Trophoblast cell (in vitro differentiated cells and primary cell): ENCODE data around the gene U2AF1L4.

ENCODE experiments used
- DNase-seq, 2 donors: peaks; one replicate each; pipeline ENCODE4 v3.0.0-alpha.2; 2016
- H2AFZ ChIP-seq: 2 replicates; pipeline ENCODE4 v1.6.1; 2013; ENCODE audit warnings: low read length, moderate library complexity, mild to moderate bottlenecking; ENCODE audit not compliant: insufficient read depth, poor library complexity
- H2AK5ac ChIP-seq: 2 replicates; pipeline ENCODE4 v1.6.1; 2013; ENCODE audit warnings: mild to moderate bottlenecking, low read length
- H2BK120ac ChIP-seq: 2 replicates; pipeline ENCODE4 v1.6.1; 2013; ENCODE audit warnings: low read length, mild to moderate bottlenecking, moderate library complexity; ENCODE audit not compliant: insufficient read depth, poor library complexity
- H2BK12ac ChIP-seq: 2 replicates; pipeline ENCODE4 v1.6.1; 2013; ENCODE audit warnings: mild to moderate bottlenecking, low read length, moderate library complexity
- H2BK5ac ChIP-seq: 2 replicates; pipeline ENCODE4 v1.6.1; 2013; ENCODE audit warnings: low read length, low read depth, moderate library complexity, mild to moderate bottlenecking; ENCODE audit not compliant: poor library complexity
- H3K14ac ChIP-seq: 2 replicates; pipeline ENCODE4 v1.6.1; 2013; ENCODE audit warnings: mild to moderate bottlenecking, low read length
- H3K18ac ChIP-seq: 2 replicates; pipeline ENCODE4 v1.6.1; 2013; ENCODE audit warnings: mild to moderate bottlenecking, low read length
- H3K23ac ChIP-seq: 2 replicates; pipeline ENCODE4 v1.6.1; 2013; ENCODE audit warnings: low read length
- H3K27ac ChIP-seq: 2 replicates; pipeline ENCODE4 v1.5.1; 2013; ENCODE audit warnings: low read depth, mild to moderate bottlenecking, inconsistent platforms, low read length, moderate library complexity
- H3K27me3 ChIP-seq: 2 replicates; pipeline ENCODE4 v1.6.1; 2013; ENCODE audit warnings: inconsistent platforms, mild to moderate bottlenecking, low read length, moderate library complexity; ENCODE audit not compliant: insufficient read depth
- H3K36me3 ChIP-seq, 2 experiments: 1 replicate in 1 of 2; 2 replicates in 1 of 2; pipeline ENCODE4 v1.6.1; 2013; ENCODE audit warnings: low read length in 2 of 2, mild to moderate bottlenecking in 2 of 2, moderate library complexity in 1 of 2; ENCODE audit not compliant: insufficient read depth in 2 of 2, control insufficient read depth in 1 of 2
- H3K4ac ChIP-seq: 2 replicates; pipeline ENCODE4 v1.6.1; 2013; ENCODE audit warnings: low read depth, mild to moderate bottlenecking, low read length, moderate library complexity
- H3K4me1 ChIP-seq, 2 experiments: 1 replicate in 1 of 2; 2 replicates in 1 of 2; pipeline ENCODE4 v1.6.1; 2013; ENCODE audit warnings: low read length in 2 of 2, mild to moderate bottlenecking in 2 of 2, moderate library complexity in 1 of 2; ENCODE audit not compliant: insufficient read depth in 2 of 2, control insufficient read depth in 1 of 2
- H3K4me2 ChIP-seq: 2 replicates; pipeline ENCODE4 v1.6.1; 2013; ENCODE audit warnings: inconsistent platforms, mild to moderate bottlenecking, low read length, moderate library complexity
- H3K4me3 ChIP-seq: 2 replicates; pipeline ENCODE4 v1.5.1; 2013; ENCODE audit warnings: mild to moderate bottlenecking, low read depth, low read length, inconsistent platforms
- H3K79me1 ChIP-seq: one replicate; pipeline ENCODE4 v1.6.1; 2013; ENCODE audit warnings: low read length
- H3K79me2 ChIP-seq: 2 replicates; pipeline ENCODE4 v1.6.1; 2013; ENCODE audit warnings: low read length, mild to moderate bottlenecking; ENCODE audit not compliant: control insufficient read depth, insufficient read depth, poor library complexity
- H3K9ac ChIP-seq: 2 replicates; pipeline ENCODE4 v1.6.1; 2013; ENCODE audit warnings: mild to moderate bottlenecking, low read length
- H3K9me3 ChIP-seq: 2 replicates; pipeline ENCODE4 v1.6.1; 2013; ENCODE audit warnings: low read depth, mild to moderate bottlenecking, control low read depth, inconsistent platforms, low read length; ENCODE audit not compliant: insufficient read depth
- H4K12ac ChIP-seq: 2 replicates; pipeline ENCODE4 v1.6.1; 2013; ENCODE audit warnings: low read depth, mild to moderate bottlenecking, low read length, moderate library complexity
- H4K8ac ChIP-seq: 2 replicates; pipeline ENCODE4 v1.6.1; 2013; ENCODE audit warnings: low read depth, mild to moderate bottlenecking, low read length, moderate library complexity
- H4K91ac ChIP-seq: one replicate; pipeline ENCODE4 v1.6.1; 2013; ENCODE audit warnings: low read depth, mild to moderate bottlenecking, low read length, moderate library complexity
- WGBS: extraction: QIAGEN DNeasy Blood & Tissue Kit; methylation state at CpG from one replicate; pipeline ENCODE4 v1.1.7; 2013; ENCODE audit warnings: missing lambda C conversion rate; ENCODE audit not compliant: insufficient read length, insufficient coverage; ENCODE audit errors: extremely low coverage; 5-methylcytosine and 5-hydroxymethylcytosine counted together

U2AF1L4 gene

GRCh38 chr19:35722461-35722860, 22.8 kb downstream of the U2AF1L4 start:
- no peak overlapping the region for H3K27ac ChIP-seq
- H3K18ac ChIP-seq = no peak overlapping the region
- H4K12ac ChIP-seq = no peak overlapping the region
- H3K4me3 ChIP-seq = no peak overlapping the region
- no peak overlapping the region for H2AK5ac ChIP-seq
- peaks cover 0 to 7% of the 10 kb centered on the region in 2 experiments for H3K4me1 ChIP-seq
- no peak overlapping the region for H2BK120ac ChIP-seq
- H3K36me3 ChIP-seq = peaks cover 72 to 73% of the 10 kb centered on the region in 2 experiments
- H3K79me2 ChIP-seq = peaks cover 10% of the 10 kb centered on the region
- no peak overlapping the region for H3K23ac ChIP-seq
- H3K4me2 ChIP-seq = no peak overlapping the region
- no peaks in the 10 kb centered on the region for H3K9me3 ChIP-seq
- H4K91ac ChIP-seq = no peak overlapping the region
- H2BK5ac ChIP-seq = no peak overlapping the region
- no peak overlapping the region for H3K4ac ChIP-seq
- H2BK12ac ChIP-seq = no peak overlapping the region
- H4K8ac ChIP-seq = no peak overlapping the region
- no CpG with 5 or more reads among the region's 14 CpGs for WGBS
- H3K79me1 ChIP-seq = no peaks in the 10 kb centered on the region
- no peaks in the 10 kb centered on the region for H3K27me3 ChIP-seq
- no peak overlapping the region for H3K9ac ChIP-seq
- no peak for DNase-seq
- H3K14ac ChIP-seq = no peak overlapping the region
- H2AFZ ChIP-seq = no peak overlapping the region

- no peak overlapping the region for H3K27ac ChIP-seq
- no peak overlapping the region for H2BK120ac ChIP-seq
- no peak overlapping the region for H3K14ac ChIP-seq
- H3K4me2 ChIP-seq = no peak overlapping the region
- H2BK5ac ChIP-seq = no peak overlapping the region
- peaks cover 64% of the 10 kb centered on the region in 2 experiments for H3K36me3 ChIP-seq
- no peak overlapping the region for H2AFZ ChIP-seq
- H4K12ac ChIP-seq = no peak overlapping the region
- H4K8ac ChIP-seq = no peak overlapping the region
- no peaks in the 10 kb centered on the region for H3K27me3 ChIP-seq
- H2AK5ac ChIP-seq = no peak overlapping the region
- peaks cover 3% of the 10 kb centered on the region for H3K79me1 ChIP-seq
- no peak overlapping the region for H3K23ac ChIP-seq
- WGBS = no CpG with 5 or more reads among the region's 16 CpGs
- H4K91ac ChIP-seq = no peak overlapping the region
- DNase-seq = no peak
- no peak overlapping the region for H2BK12ac ChIP-seq
- no peak overlapping the region for H3K4me3 ChIP-seq
- H3K18ac ChIP-seq = no peak overlapping the region
- H3K9me3 ChIP-seq = no peaks in the 10 kb centered on the region
- no peak overlapping the region for H3K9ac ChIP-seq
- H3K4me1 ChIP-seq = peaks cover 2 to 7% of the 10 kb centered on the region in 2 experiments
- peaks cover 10% of the 10 kb centered on the region for H3K79me2 ChIP-seq
- H3K4ac ChIP-seq = no peak overlapping the region
Measured at GRCh38 chr19:35721374-35721773, 23.8 kb downstream of the U2AF1L4 start.

GRCh38 chr19:35720648-35721047, 24.6 kb downstream of the U2AF1L4 start:
- peaks cover 6% of the 10 kb centered on the region for H3K79me1 ChIP-seq
- H3K4me2 ChIP-seq = no peak overlapping the region
- H3K4me3 ChIP-seq = no peak overlapping the region
- no peak overlapping the region for H4K12ac ChIP-seq
- H3K79me2 ChIP-seq = peaks cover 10% of the 10 kb centered on the region
- H3K27me3 ChIP-seq = no peaks in the 10 kb centered on the region
- H3K18ac ChIP-seq = no peak overlapping the region
- no peak overlapping the region for H4K8ac ChIP-seq
- no peak overlapping the region for H3K23ac ChIP-seq
- no peak overlapping the region for H3K14ac ChIP-seq
- H2BK5ac ChIP-seq = no peak overlapping the region
- WGBS = no CpG with 5 or more reads among the region's 17 CpGs
- H2BK120ac ChIP-seq = no peak overlapping the region
- no peak overlapping the region for H3K27ac ChIP-seq
- H3K9ac ChIP-seq = no peak overlapping the region
- no peak overlapping the region for H4K91ac ChIP-seq
- no peak overlapping the region for H2AK5ac ChIP-seq
- H2AFZ ChIP-seq = no peak overlapping the region
- H2BK12ac ChIP-seq = no peak overlapping the region
- no peak overlapping the region for H3K4ac ChIP-seq
- DNase-seq = no peak
- peaks cover 57 to 58% of the 10 kb centered on the region in 2 experiments for H3K36me3 ChIP-seq
- no peaks in the 10 kb centered on the region for H3K9me3 ChIP-seq
- H3K4me1 ChIP-seq = peaks cover 9 to 14% of the 10 kb centered on the region in 2 experiments

- Histone ChIP-seq H3K4me2 (no peak overlapping the region), H3K4ac (no peak overlapping the region), H2BK120ac (no peak overlapping the region), H3K9me3 (no peaks in the 10 kb centered on the region), H2AFZ (no peak overlapping the region), H4K12ac (no peak overlapping the region), H3K4me1 (peaks cover 10 to 15% of the 10 kb centered on the region in 2 experiments), H3K18ac (no peak overlapping the region), H3K79me2 (peaks cover 10% of the 10 kb centered on the region), H2BK5ac (no peak overlapping the region), H3K27me3 (no peaks in the 10 kb centered on the region), H3K9ac (no peak overlapping the region), H3K79me1 (peaks cover 6% of the 10 kb centered on the region), H2BK12ac (no peak overlapping the region), H2AK5ac (no peak overlapping the region), H3K4me3 (no peak overlapping the region), H3K23ac (no peak overlapping the region), H3K27ac (no peak overlapping the region), H3K36me3 (peaks cover 52 to 53% of the 10 kb centered on the region in 2 experiments), H3K14ac (no peak overlapping the region), H4K91ac (no peak overlapping the region), H4K8ac (no peak overlapping the region)
- no CpG with 5 or more reads among the region's 9 CpGs for WGBS
- no peak for DNase-seq
Measured at GRCh38 chr19:35720163-35720524, 25.1 kb downstream of the U2AF1L4 start.
